CD4-positive, alpha-beta T cell treated with Interleukin-21 for 1 hour (primary cell): ENCODE results near the gene PDHA1.

Experiments used
- DNase-seq: peaks from one replicate; pipeline ENCODE4 v3.0.0-alpha.2; 2020

PDHA1 gene

GRCh38 chrX:19377799-19378198, 34.1 kb downstream of the PDHA1 start:
- no peak for DNase-seq

GRCh38 chrX:19381326-19381725, 37.6 kb downstream of the PDHA1 start:
- no peak for DNase-seq

DNA sequence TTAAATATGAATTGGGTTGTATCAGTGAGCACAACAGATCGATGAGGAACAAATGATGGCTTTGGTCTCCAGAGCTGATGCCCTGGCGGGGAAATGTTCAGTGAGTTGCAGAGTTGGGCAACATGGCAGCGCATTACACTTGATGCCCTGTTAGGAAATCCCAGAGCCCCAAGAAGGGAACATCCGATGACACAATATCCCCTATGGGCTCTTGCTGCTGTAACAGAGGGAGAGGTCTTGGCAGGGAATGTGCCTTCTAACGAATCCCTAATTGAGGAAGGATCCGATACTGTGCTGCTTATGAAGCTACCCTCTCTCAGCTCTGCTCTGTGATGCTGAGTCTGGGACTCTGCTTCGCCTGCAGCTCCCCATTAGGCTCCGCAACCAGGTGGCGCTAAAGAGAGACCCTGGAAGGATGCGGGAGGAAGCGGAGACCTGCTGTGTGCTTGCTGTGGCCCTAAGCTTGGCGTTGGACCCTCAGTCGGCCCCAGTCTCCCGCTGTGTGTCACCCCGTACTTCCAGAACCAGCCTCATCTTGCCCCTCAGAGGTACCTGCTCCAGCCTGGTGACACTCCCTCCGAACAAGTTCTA, 38.9 kb downstream of the PDHA1 start:
- peak; percentile 48 for DNase-seq

- DNase-seq = no peak
These were observed 43.0 kb downstream of the PDHA1 start for GRCh38 chrX:19386679-19387078.

DNA sequence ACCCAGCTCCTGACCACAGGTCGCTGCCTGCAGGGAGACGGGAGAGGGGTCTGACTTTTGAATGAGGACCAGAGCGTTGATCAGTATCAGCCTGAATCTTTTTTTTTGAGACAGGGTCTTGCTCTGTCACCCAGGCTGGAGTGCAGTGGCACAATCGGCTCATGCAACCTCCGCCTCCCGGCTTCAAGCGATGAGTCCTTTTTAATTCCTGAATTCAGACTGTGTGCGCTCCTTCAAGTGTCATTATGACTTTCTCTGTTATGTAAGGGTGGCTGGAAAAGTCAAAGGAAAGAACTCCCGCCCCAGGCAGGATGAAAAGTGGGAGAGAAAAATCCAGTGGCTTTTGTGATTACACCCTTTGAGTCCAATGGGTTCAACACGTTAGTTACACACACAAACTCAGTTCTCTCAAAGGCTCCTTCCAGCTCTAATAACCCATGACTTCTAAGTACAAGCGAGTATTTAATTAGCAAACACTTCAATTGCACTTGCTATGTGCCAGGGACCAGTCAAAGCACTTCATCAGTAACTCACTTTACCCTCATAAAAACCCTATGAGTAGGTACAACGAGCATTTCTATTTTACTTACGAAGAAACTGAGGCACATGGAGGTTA, 44.4 kb downstream of the PDHA1 start:
- DNase-seq = no peak

- no peak for DNase-seq
These were observed 45.0 kb downstream of the PDHA1 start for GRCh38 chrX:19388741-19389140.

- DNase-seq = no peak
These were observed 45.6 kb downstream of the PDHA1 start for GRCh38 chrX:19389227-19389845.

- no peak for DNase-seq
These were observed 48.4 kb downstream of the PDHA1 start for GRCh38 chrX:19392078-19392477.

DNA sequence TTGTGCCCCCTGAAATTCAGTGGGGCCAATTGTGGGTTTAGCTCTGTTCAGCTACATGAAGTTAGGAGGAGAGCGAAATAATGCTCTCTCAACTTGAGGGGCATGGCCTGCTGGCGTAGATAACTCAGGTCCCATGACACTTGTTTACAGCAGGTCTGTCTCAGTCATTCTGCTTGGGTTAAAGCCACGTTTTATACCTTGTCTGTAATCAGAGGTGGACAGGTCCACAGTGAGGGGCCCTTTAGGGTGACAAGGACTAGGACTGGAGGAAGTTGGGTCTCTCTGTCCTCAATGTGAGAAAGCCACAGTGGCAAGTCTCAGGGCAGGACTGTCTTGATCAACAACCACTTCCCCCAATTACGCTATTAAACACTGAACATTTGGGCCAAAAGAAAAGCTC, 49.0 kb downstream of the PDHA1 start:
- DNase-seq = no peak

- no peak for DNase-seq
These were observed 60.0 kb downstream of the PDHA1 start for GRCh38 chrX:19403696-19404095.

DNA sequence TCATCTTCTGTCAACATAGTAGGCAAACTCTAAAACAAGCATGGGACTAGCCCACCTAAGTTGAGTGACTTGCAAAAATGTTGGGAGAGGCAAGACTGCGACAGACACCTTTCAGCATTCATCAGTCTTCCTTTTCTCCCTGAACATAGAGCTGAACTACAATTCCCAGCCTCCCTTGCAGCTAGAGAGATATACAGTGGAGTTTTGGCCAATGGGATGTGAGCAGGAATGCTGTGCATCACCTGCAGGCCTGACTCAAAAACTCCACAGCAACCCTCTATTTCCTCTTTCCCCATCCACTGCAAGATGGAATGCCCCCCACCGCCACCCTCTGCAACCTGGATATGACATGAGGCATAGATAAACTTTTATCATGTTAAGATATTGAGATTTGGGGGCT, 66.5 kb downstream of the PDHA1 start:
- DNase-seq = no peak
